Breast epithelium (tissue), 3 donors: ENCODE data around the gene TDP1.

Experiments used
- CTCF ChIP-seq, 3 donors: fragments of 450-650 bp; IDR thresholded peaks; one replicate each; pipeline ENCODE4 v1.5.1; 2016 to 2017; ENCODE audit warnings: antibody characterized with exemption in 3 of 3, mild to moderate bottlenecking in 3 of 3, moderate library complexity in 3 of 3
- POLR2A ChIP-seq: fragments of 450-650 bp; IDR thresholded peaks from one replicate; pipeline ENCODE4 v1.6.1; 2016; ENCODE audit warnings: antibody characterized with exemption, mild to moderate bottlenecking, moderate library complexity
- POLR2AphosphoS5 ChIP-seq, 3 donors: sonication (generic); formaldehyde crosslinking; IDR thresholded peaks; one replicate each; pipeline ENCODE4 v1.6.1; 2017; ENCODE audit warnings: antibody characterized with exemption in 3 of 3

DNA sequence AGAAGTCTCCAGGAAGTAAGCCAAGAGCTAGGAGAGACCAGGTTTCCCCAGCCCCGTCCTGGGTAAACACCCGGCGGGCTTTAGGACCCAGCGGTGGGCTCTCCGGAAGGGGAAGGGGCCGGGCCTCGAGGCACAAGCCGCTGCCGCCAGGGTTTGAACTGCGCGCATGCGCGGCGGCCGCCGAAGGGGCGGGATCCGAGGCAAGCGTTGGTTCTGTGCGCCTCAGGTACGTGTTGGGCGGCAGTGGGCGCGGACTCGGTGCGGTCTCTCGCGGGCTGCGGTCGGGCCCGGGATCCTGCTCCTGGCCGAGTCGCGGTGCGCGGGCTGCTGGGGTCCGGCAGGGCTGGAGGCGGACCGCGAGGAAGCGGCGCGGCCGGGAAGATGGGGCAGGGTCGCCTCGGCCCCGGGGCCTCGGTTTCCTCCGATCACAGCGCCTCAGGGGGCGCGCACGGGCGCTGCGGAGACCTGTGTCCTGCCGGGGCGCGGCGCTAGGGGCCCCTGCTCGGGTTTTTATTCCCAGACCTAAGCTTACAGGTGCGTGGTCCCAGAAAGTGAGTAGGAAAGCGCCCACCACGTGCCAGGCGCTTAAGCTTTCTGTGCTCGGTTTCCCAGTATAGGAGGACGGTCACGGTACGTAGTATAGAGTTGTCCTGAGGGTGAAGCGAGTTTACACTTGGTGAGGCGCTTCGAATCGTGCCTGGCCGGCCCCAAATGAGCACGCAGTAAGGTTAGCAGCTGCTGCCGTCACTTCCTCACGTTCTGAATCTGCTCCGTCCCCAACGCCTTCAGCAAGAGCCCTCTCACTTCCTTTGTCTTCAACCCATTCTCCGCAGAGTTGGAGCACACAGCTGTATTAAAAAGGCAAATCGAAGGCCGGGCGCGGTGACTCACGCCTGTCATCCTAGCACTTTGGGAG is at the start of gene TDP1:
- TF ChIP-seq CTCF (IDR thresholded peaks at IDR 0.05) (no peak), POLR2A (peak; percentile 41), POLR2AphosphoS5 (IDR thresholded peaks at IDR 0.05) (peak; percentile 26 to 77 (median 62))
